HUES6 (cell line): ENCODE results near the gene MPLKIP.

Experiments used
- H3K27ac ChIP-seq: 2 replicates; pipeline ENCODE4 v1.7.0; 2013; ENCODE audit warnings: low read depth, mild to moderate bottlenecking, low read length, inconsistent platforms
- H3K27me3 ChIP-seq: 2 replicates; pipeline ENCODE4 v1.6.1; 2013; ENCODE audit warnings: low read length; ENCODE audit not compliant: control insufficient read depth, insufficient read depth
- H3K36me3 ChIP-seq: 2 replicates; pipeline ENCODE4 v1.6.1; 2013; ENCODE audit warnings: low read length; ENCODE audit not compliant: control insufficient read depth, insufficient read depth
- H3K4me1 ChIP-seq: 2 replicates; pipeline ENCODE4 v1.6.1; 2013; ENCODE audit warnings: low read length; ENCODE audit not compliant: control insufficient read depth, insufficient read depth
- H3K4me3 ChIP-seq: 2 replicates; pipeline ENCODE4 v1.5.1; 2013; ENCODE audit warnings: low read depth, low read length
- H3K9ac ChIP-seq: one replicate; pipeline ENCODE4 v1.6.1; 2013; ENCODE audit warnings: mild to moderate bottlenecking, low read length
- H3K9me3 ChIP-seq: 2 replicates; pipeline ENCODE4 v1.6.1; 2013; ENCODE audit warnings: low read depth, low read length; ENCODE audit not compliant: control insufficient read depth, insufficient read depth

The MPLKIP gene

GRCh38 chr7:40097728-40098127 lies 36.7 kb downstream of the MPLKIP start:
- no peak overlapping the region for H3K27ac ChIP-seq
- peaks cover 26% of the 10 kb centered on the region for H3K36me3 ChIP-seq
- no peak overlapping the region for H3K9ac ChIP-seq
- no peak overlapping the region for H3K4me3 ChIP-seq
- no peaks in the 10 kb centered on the region for H3K9me3 ChIP-seq
- peaks cover 12% of the 10 kb centered on the region for H3K4me1 ChIP-seq
- no peaks in the 10 kb centered on the region for H3K27me3 ChIP-seq

GRCh38 chr7:40095695-40096327 lies 38.6 kb downstream of the MPLKIP start:
- H3K27me3 ChIP-seq = no peaks in the 10 kb centered on the region
- no peak overlapping the region for H3K27ac ChIP-seq
- H3K4me1 ChIP-seq = peaks cover 12% of the 10 kb centered on the region
- no peak overlapping the region for H3K9ac ChIP-seq
- no peak overlapping the region for H3K4me3 ChIP-seq
- H3K36me3 ChIP-seq = peaks cover 36% of the 10 kb centered on the region
- no peaks in the 10 kb centered on the region for H3K9me3 ChIP-seq

- H3K4me3 ChIP-seq = no peak overlapping the region
- no peak overlapping the region for H3K9ac ChIP-seq
- peaks cover 36% of the 10 kb centered on the region for H3K36me3 ChIP-seq
- H3K4me1 ChIP-seq = peaks cover 12% of the 10 kb centered on the region
- H3K27ac ChIP-seq = no peak overlapping the region
- no peaks in the 10 kb centered on the region for H3K27me3 ChIP-seq
- no peaks in the 10 kb centered on the region for H3K9me3 ChIP-seq
These were observed 39.2 kb downstream of the MPLKIP start for GRCh38 chr7:40095230-40095629.

GRCh38 chr7:40093631-40094350 lies 40.6 kb downstream of the MPLKIP start:
- no peak overlapping the region for H3K4me3 ChIP-seq
- H3K9me3 ChIP-seq = no peaks in the 10 kb centered on the region
- H3K27ac ChIP-seq = no peak overlapping the region
- peaks cover 12% of the 10 kb centered on the region for H3K4me1 ChIP-seq
- H3K27me3 ChIP-seq = no peaks in the 10 kb centered on the region
- peaks cover 46% of the 10 kb centered on the region for H3K36me3 ChIP-seq
- H3K9ac ChIP-seq = no peak overlapping the region

GRCh38 chr7:40092182-40092581 lies 42.2 kb downstream of the MPLKIP start:
- peaks cover 58% of the 10 kb centered on the region for H3K36me3 ChIP-seq
- no peak overlapping the region for H3K9ac ChIP-seq
- H3K4me1 ChIP-seq = peaks cover 12% of the 10 kb centered on the region
- H3K9me3 ChIP-seq = no peaks in the 10 kb centered on the region
- H3K27ac ChIP-seq = no peak overlapping the region
- H3K4me3 ChIP-seq = no peak overlapping the region
- H3K27me3 ChIP-seq = no peaks in the 10 kb centered on the region

- H3K27ac ChIP-seq = no peak overlapping the region
- no peak overlapping the region for H3K4me3 ChIP-seq
- peaks cover 19% of the 10 kb centered on the region for H3K36me3 ChIP-seq
- H3K4me1 ChIP-seq = no peaks in the 10 kb centered on the region
- H3K9ac ChIP-seq = no peak overlapping the region
- H3K27me3 ChIP-seq = no peaks in the 10 kb centered on the region
- H3K9me3 ChIP-seq = no peaks in the 10 kb centered on the region
These were observed 56.6 kb downstream of the MPLKIP start for GRCh38 chr7:40077849-40078248.
